Body of pancreas (tissue), 4 donors: ENCODE data around the gene C2orf42. TPM values are rescaled to one million over a fixed set of nuclear protein-coding genes. Genes with fewer than 3 reads are reported as not detected.
"Not testable (repeated sequence)": the region's sequence is repeated elsewhere in the genome, so short reads cannot be mapped to it uniquely, and the experiment has no call there.

Experiments
- ATAC-seq: fragments of 150-250 bp; one replicate; pipeline ENCODE4 v1.9.1; 2016
- DNase-seq, 4 donors: peaks; one replicate each; pipeline ENCODE4 v3.0.0-alpha.2; 2019
- H3K27ac ChIP-seq, 4 donors: fragments of 200-600 bp; sonication (generic); 1 replicate in 3 of 4; 2 replicates in 1 of 4; pipeline versions ENCODE4 v1.5.1 to v1.6.1; 2016 to 2019; ENCODE audit warnings: mild to moderate bottlenecking in 1 of 4, mixed read lengths in 1 of 4, moderate library complexity in 1 of 4
- H3K27me3 ChIP-seq, 2 donors: fragments of 200-600 bp; sonication (generic); one replicate each; pipeline ENCODE4 v1.6.0; 2016; ENCODE audit warnings: mild to moderate bottlenecking in 1 of 2
- H3K36me3 ChIP-seq, 2 donors: fragments of 200-600 bp; sonication (generic); replicated peaks in 1 of 2; 2 replicates each; pipeline ENCODE4 v1.5.1; 2016; ENCODE audit warnings: low read depth in 2 of 2; ENCODE audit not compliant: insufficient read depth in 1 of 2
- H3K4me1 ChIP-seq: fragments of 200-600 bp; sonication (generic); one replicate; pipeline ENCODE4 v1.6.0; 2016
- H3K4me3 ChIP-seq, 2 donors: fragments of 200-600 bp; sonication (generic); 1 replicate in 1 of 2; 2 replicates in 1 of 2; pipeline ENCODE4 v1.5.1; 2016 to 2019
- H3K9me3 ChIP-seq, 3 donors: fragments of 200-600 bp; sonication (generic); 1 replicate in 2 of 3; 2 replicates in 1 of 3; pipeline ENCODE4 v1.5.1; 2016
- POLR2A ChIP-seq, 3 donors: fragments of 450-650 bp; IDR thresholded peaks; one replicate each; pipeline ENCODE4 v1.6.1; 2016; ENCODE audit warnings: antibody characterized with exemption in 3 of 3, mild to moderate bottlenecking in 2 of 3
- WGBS, 2 donors: methylation state at CpG; one replicate each; pipeline ENCODE4 v1.1.5; 2017; 5-methylcytosine and 5-hydroxymethylcytosine counted together
- intact Hi-C: fragments of 100-400 bp; cut with DNase I; formaldehyde crosslinking; loops from one replicate; pipeline ENCODE4 v1.15.1; 2023
- total RNA-seq, 2 donors: library from RNA; depleted of rRNA; stranded (reverse); fragments of >200 nt; gene quantifications; one replicate each; pipeline ENCODE4 v1.1.0, GENCODE V29; 2016
- TF ChIP-seq, protein P1 (sequence below), 7 experiments: fragments of 450-650 bp in 4 of 7; fragments of 200-600 bp in 3 of 7; sonication (generic) in 3 of 7; IDR thresholded peaks; one replicate each; pipeline ENCODE4 v1.5.1; 2016 to 2019; ENCODE audit warnings: antibody characterized with exemption in 7 of 7

Gene C2orf42
- total RNA-seq, 2 donors from 2014 or later = 6.3 to 7.0 TPM

DNA sequence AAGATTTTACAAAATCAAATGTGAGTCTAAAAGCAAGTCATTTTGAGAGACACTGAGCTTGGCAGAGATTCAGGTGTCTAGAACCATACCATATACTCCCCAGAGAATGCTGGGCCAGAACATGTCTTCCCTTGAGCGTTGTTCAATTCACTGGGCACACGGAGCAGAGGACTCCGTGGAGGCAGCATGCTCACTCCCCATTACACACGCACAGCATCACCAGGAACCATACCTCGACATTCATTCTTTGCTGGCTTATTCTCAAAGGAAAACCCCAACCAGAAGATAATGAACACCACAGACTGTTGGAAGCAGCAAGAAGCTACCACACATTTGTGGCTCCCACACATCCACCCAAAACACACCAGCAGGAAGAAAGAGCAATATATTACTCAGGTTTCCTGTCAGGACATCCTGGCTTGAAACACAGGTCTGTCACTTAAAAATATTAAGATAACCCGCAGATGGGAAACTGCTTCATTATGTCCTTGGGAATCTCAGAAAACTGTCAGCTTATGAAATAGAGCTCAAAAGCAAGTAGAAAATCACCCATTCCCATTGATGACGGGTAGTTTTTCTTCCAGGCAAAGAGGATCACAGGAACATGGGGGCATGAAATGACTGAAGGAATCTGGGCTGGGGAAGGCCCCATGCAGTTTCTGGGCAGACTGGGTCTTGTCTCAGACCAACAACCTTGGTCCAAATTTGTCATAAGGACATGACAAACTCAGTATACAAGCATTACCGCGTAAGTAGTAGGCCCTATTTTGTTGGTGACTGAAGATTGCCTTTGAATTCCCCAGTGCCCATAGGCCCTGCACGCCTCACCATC lies 57.1 kb downstream of the C2orf42 start:
- intact Hi-C loops = no loop called here
- ATAC-seq (no peak), DNase-seq (no peak)
- 76 to 83% methylated on average over 10 of the region's 10 CpGs for WGBS, 2 donors
- H3K4me3 ChIP-seq = no peak overlapping the region
- no peaks in the 10 kb centered on the region for H3K36me3 ChIP-seq
- no peaks in the 10 kb centered on the region for H3K9me3 ChIP-seq
- no peaks in the 10 kb centered on the region for H3K27me3 ChIP-seq
- H3K4me1 ChIP-seq = peaks cover 53% of the 10 kb centered on the region
- peak overlapping the region; percentile 73 to 91 (median 84) for H3K27ac ChIP-seq
- TF ChIP-seq, protein P1, sequence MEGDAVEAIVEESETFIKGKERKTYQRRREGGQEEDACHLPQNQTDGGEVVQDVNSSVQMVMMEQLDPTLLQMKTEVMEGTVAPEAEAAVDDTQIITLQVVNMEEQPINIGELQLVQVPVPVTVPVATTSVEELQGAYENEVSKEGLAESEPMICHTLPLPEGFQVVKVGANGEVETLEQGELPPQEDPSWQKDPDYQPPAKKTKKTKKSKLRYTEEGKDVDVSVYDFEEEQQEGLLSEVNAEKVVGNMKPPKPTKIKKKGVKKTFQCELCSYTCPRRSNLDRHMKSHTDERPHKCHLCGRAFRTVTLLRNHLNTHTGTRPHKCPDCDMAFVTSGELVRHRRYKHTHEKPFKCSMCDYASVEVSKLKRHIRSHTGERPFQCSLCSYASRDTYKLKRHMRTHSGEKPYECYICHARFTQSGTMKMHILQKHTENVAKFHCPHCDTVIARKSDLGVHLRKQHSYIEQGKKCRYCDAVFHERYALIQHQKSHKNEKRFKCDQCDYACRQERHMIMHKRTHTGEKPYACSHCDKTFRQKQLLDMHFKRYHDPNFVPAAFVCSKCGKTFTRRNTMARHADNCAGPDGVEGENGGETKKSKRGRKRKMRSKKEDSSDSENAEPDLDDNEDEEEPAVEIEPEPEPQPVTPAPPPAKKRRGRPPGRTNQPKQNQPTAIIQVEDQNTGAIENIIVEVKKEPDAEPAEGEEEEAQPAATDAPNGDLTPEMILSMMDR (IDR thresholded peaks at IDR 0.05) = no peak
- TF ChIP-seq POLR2A (IDR thresholded peaks at IDR 0.05) = no peak

DNA sequence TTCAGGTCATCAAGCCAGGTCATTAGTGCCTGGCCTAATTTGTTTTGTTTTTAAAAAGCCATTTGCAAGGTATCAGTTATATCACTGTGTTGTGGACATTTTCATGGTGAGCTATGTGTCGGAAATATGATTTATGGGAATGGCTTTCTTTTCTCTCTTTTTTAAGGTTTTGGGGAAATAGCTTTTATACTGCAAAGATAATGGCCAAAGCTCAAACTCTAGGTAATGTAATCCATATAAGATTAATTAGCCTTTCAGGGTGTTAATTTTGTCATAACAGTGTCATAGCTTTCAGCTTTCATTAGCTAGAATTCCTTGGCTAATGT lies 57.7 kb downstream of the C2orf42 start:
- 64 to 67% methylated on average over 1 of the region's 1 CpG for WGBS, 2 donors
- no peak overlapping the region for H3K4me3 ChIP-seq
- peaks cover 53% of the 10 kb centered on the region for H3K4me1 ChIP-seq
- no peak for DNase-seq
- TF ChIP-seq, protein P1 (IDR thresholded peaks at IDR 0.05) = no peak
- no peak for TF ChIP-seq POLR2A (IDR thresholded peaks at IDR 0.05)
- H3K36me3 ChIP-seq = no peaks in the 10 kb centered on the region
- intact Hi-C loops = no loop called here
- H3K27ac ChIP-seq = peak overlapping the region; percentile 73 to 91 (median 84)
- no peak for ATAC-seq
- no peaks in the 10 kb centered on the region for H3K27me3 ChIP-seq
- H3K9me3 ChIP-seq = no peaks in the 10 kb centered on the region

DNA sequence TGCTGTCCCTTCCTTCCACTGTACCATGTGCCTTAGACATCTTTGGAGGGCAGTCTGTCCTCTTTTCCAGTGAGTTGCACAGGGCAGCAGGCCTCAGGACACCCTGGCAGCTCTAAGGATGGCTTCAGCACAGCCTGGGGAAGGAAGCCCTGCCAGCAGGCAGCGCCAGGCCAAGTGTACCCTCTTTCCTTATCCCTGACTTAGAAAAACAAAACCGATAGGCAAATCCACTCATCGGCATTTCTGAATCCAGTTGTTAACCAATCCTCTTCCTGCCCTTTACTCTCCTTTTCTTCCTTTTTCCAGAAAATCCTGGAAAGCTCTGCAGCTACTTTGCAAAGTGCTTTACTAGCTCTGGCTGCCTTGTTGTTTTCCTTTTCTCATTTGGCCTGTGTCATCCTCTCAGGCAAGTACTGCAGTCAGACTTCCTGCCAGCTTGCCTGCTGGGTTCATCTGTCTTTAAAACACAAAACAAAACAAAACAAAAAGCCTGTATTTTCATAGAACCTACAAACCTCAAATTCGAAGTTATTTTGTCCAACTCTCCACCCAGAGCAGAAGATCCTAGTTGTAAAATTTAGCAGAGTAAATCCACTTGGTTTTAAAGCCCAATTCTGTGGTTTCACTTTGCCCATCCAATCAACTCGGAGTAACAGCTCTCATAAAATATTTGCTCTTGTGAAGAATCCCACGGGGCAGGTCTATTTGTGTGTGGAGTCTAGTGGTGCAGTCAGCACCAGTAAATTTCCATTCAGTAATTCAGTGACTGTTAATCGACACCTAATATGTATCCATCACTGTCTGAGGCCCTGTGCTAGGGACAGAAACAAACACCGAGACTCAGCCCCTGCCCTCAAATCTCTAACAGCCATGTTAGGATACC lies 58.3 kb downstream of the C2orf42 start:
- ATAC-seq (peak; percentile 67), DNase-seq (peak in 3 of 4 donors; percentile 49 to 64 (median 55))
- H3K9me3 ChIP-seq = no peaks in the 10 kb centered on the region
- WGBS, 2 donors = 0 to 2% methylated on average over 8 of the region's 8 CpGs
- no peak overlapping the region for H3K4me3 ChIP-seq
- TF ChIP-seq POLR2A (IDR thresholded peaks at IDR 0.05) = peak in 2 of 3 donors; percentile 42 to 57
- TF ChIP-seq, protein P1 (IDR thresholded peaks at IDR 0.05) = no peak
- no peaks in the 10 kb centered on the region for H3K27me3 ChIP-seq
- H3K4me1 ChIP-seq = peaks cover 53% of the 10 kb centered on the region
- intact Hi-C loops = no loop called here
- H3K27ac ChIP-seq = peak overlapping the region; percentile 73 to 91 (median 84)
- no peaks in the 10 kb centered on the region for H3K36me3 ChIP-seq

DNA sequence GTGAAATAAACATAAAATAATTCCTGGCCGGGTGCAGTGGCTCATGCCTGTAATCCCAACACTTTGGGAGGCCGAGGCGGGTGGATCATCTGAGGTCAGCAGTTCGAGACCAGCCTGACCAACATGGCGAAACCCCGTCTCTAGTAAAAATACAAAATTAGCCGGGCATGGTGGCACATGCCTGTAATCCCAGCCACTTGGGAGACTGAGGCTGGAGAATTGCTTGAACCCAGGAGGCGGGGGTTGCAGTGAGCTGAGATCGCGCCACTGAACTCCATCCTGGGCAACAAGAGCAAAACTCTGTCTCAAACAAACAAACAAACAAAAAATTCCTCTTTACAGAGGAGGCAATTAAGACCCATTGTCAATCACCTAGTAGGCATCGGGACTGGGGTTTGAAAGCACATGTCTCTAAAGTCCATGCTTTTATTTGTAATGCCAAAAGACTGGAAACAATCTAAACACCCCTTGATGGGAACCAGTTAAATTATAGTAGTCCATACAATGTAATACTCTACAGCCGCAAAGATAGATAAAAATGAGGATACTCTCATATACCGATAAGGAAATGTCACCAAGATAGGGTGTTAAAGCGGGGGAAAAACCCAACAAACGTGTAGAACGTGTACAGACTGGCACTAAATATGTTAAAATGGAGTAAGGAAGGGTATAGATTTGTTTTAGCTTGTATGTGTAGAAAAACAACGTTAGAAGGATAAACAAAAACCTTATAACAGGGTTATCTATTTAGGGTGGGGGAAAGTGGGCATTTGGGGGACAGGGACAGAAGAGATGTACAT lies 59.3 kb downstream of the C2orf42 start:
- H3K36me3 ChIP-seq, H3K27me3 ChIP-seq, intact Hi-C loops, DNase-seq, H3K4me3 ChIP-seq, ATAC-seq, H3K9me3 ChIP-seq: not testable (repeated sequence)
- peaks cover 48% of the 10 kb centered on the region for H3K4me1 ChIP-seq
- 66 to 72% methylated on average over 17 of the region's 17 CpGs for WGBS, 2 donors
- peak overlapping the region in 3 of 4 donors; percentile 82 to 91 (median 87) for H3K27ac ChIP-seq
